Uterine smooth muscle cell (primary cell): ENCODE results near the gene SYT15B. TPM values are rescaled to one million over a fixed set of nuclear protein-coding genes. Genes with fewer than 3 reads are reported as not detected.

Experiments
- total RNA-seq: library from RNA; depleted of rRNA; stranded (reverse); fragments of >200 nt; gene quantifications from 2 replicates; pipeline ENCODE4 v1.2.3, GENCODE V29; 2014

The SYT15B gene
- under 0.01 TPM in 1 of 2 replicates, not detected in the other for total RNA-seq

DNA sequence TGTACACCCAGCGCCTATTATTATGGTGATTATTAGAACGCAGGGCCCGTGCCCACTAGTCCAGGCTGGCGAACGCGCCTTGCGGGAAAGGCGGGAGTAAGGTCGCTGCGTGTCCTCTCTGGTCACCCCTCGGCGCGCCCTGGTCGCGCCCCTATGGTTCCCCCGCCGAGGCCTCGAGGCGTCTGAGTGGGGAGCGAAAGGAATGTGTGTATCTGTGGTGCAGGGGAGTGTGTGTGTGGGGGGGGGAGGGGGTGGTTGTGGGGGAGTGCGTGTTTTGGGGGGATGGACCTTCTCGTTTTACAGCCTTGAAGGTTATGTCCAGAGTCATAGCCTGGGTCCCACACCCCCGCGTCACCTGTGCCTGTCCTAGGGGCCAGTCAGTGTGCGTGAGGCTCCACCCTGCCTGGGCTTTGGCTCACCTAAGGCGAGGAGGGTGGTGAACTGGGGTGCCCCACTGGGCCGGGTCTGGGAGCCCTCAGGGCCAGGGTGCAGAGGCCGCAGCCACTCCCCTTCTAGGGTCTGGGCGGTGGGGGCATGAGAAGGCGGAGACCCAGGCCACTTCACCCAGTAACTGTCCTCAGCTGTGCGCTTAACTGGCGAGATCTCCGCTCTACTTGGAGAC lies at the start of gene SYT15B:
TSS of gene SYT15B (minus strand) at position 39 of the 622 bp plus-strand sequence. CDS start 952 bp downstream, outside the sequence.

Other genes with a start within 250 kb of the SYT15B start
- 2.6 and 4.0 TPM in 2 replicates for gene AGAP9, start 240.0 kb downstream of the SYT15B start, total RNA-seq
- not detected in 2 replicates for gene NPY4R2, start 155.1 kb upstream of the SYT15B start, total RNA-seq
- not detected in 2 replicates for gene FAM25C, start 236.2 kb upstream of the SYT15B start, total RNA-seq